HG02840 (cell line): ENCODE results near the gene ARL13B.

Experiments
- ATAC-seq: cut with Tn5 transposase; IDR thresholded peaks from one replicate; pipeline ENCODE4 v1.9.1; 2021; ENCODE audit warnings: mild to moderate bottlenecking, moderate library complexity, moderate number of reproducible peaks; ENCODE audit not compliant: unreplicated experiment, low FRiP score

Gene ARL13B

GRCh38 chr3:94093151-94093550, 113.2 kb downstream of the ARL13B start:
- no peak for ATAC-seq

GRCh38 chr3:94095111-94095510, 115.2 kb downstream of the ARL13B start:
- ATAC-seq, result no peak

GRCh38 chr3:94098452-94098851, 118.5 kb downstream of the ARL13B start:
- ATAC-seq, result no peak

- ATAC-seq, result no peak
These were observed 119.4 kb downstream of the ARL13B start for GRCh38 chr3:94099311-94099710.

- ATAC-seq, result no peak
These were observed 121.9 kb downstream of the ARL13B start for GRCh38 chr3:94101860-94102259.
